ENCODE measurements around the gene TRNT1.

DNA sequence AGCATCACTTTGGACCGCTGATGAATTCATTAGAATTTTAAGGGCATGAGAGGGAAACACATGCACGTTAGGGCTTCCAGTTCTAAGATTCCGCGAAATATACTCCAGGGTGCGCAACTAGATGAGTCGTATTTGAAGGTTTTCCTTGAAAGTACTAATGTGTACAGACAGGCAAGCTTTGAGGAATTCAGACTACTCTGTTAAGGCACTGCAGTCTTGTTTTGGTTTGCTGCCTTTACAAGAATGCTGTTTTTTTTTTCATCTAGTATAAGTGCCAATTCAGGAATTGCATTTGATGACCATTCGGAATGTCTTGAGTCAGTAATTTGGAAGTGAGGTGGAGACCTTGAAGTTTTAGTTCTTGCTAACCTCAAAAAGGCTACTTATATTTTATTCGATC lies 19.1 kb downstream of the TRNT1 start:
- TF ChIP-seq, protein P1, sequence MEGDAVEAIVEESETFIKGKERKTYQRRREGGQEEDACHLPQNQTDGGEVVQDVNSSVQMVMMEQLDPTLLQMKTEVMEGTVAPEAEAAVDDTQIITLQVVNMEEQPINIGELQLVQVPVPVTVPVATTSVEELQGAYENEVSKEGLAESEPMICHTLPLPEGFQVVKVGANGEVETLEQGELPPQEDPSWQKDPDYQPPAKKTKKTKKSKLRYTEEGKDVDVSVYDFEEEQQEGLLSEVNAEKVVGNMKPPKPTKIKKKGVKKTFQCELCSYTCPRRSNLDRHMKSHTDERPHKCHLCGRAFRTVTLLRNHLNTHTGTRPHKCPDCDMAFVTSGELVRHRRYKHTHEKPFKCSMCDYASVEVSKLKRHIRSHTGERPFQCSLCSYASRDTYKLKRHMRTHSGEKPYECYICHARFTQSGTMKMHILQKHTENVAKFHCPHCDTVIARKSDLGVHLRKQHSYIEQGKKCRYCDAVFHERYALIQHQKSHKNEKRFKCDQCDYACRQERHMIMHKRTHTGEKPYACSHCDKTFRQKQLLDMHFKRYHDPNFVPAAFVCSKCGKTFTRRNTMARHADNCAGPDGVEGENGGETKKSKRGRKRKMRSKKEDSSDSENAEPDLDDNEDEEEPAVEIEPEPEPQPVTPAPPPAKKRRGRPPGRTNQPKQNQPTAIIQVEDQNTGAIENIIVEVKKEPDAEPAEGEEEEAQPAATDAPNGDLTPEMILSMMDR (IDR thresholded peaks at IDR 0.05) = no peak
- TF ChIP-seq POLR2A (IDR thresholded peaks at IDR 0.05) = no peak
